ENCODE results near the gene SLC2A10. TPM values are rescaled to one million over a fixed set of nuclear protein-coding genes. Genes with fewer than 3 reads are reported as not detected.

Gene SLC2A10
- total and polyA plus RNA-seq, 10 of the 15 experiments (the other 5 are each of a cell fraction or from before 2014, with no cell fraction given): not detected

GRCh38 chr20:46661659-46662058 is 47.8 kb upstream of the SLC2A10 start (continued):
- TF ChIP-seq NKRF (conservative IDR thresholded peaks at IDR 0.05): no peak
- no peak for TF ChIP-seq BHLHE40 (IDR thresholded peaks at IDR 0.05; ENCODE audit: borderline replicate concordance in 1 of 2, low read depth in 2 of 2, low read length in 1 of 2)
- TF ChIP-seq ZZZ3 (IDR thresholded peaks at IDR 0.05; ENCODE audit: control insufficient read depth, insufficient read length, low read depth): no peak
- TF ChIP-seq ESRRA (IDR thresholded peaks at IDR 0.05; ENCODE audit: low read length): no peak

GRCh38 chr20:46663531-46663930 is 45.9 kb upstream of the SLC2A10 start:
- DNase-seq (ENCODE audit: low read depth, low spot score) (no peak), ATAC-seq (no peak), FAIRE-seq (no peak)
- Histone ChIP-seq H3K9ac (ENCODE audit: control insufficient read depth, insufficient read depth, low read length) (no peak overlapping the region), H3K36me3 (ENCODE audit: control insufficient read depth in 2 of 2, insufficient read depth in 2 of 2, low read length in 1 of 2) (no peaks in the 10 kb centered on the region), H3K27ac (ENCODE audit: control insufficient read depth, insufficient read depth) (no peak overlapping the region), H3K4me1 (ENCODE audit: control insufficient read depth, insufficient read depth, low read length) (no peaks in the 10 kb centered on the region), H3K79me2 (ENCODE audit: control insufficient read depth, insufficient read depth, low read length) (no peaks in the 10 kb centered on the region), H3K4me3 (no peak overlapping the region), H3K4me2 (ENCODE audit: control insufficient read depth, insufficient read depth) (no peak overlapping the region), H4K20me1 (ENCODE audit: control insufficient read depth, insufficient read depth) (no peaks in the 10 kb centered on the region), H2AFZ (ENCODE audit: control insufficient read depth, low read depth, low read length) (no peak overlapping the region), H3K27me3 (replicated peaks in 1 of 2; ENCODE audit: control insufficient read depth in 2 of 2, insufficient read depth in 2 of 2, low read length in 1 of 2) (no peaks in the 10 kb centered on the region; a peak in 1 of 4 replicates), H3K9me3 (replicated peaks; ENCODE audit: control insufficient read depth, insufficient read depth, low read length) (no peaks in the 10 kb centered on the region)
- in situ Hi-C loops (cut with MboI) (no loop called here), intact Hi-C loops (cut with micrococcal nuclease; ENCODE audit: unreplicated experiment) (no loop called here)
- WGBS (ENCODE audit: insufficient coverage, insufficient replicate concordance, low lambda C conversion rate, missing lambda C conversion rate): 49% methylated on average over 3 of the region's 3 CpGs
- ChIA-PET RAD21 (ENCODE audit: unreplicated experiment) (no interaction called here), POLR2A (no interaction called here), SMC1A (ENCODE audit: uncharacterized antibody, unreplicated experiment) (no interaction called here), CTCF (no interaction called here)
- no peak for TF ChIP-seq MTA2 (IDR thresholded peaks at IDR 0.05; ENCODE audit: low read depth)
- TF ChIP-seq ATF3 (IDR thresholded peaks at IDR 0.05; ENCODE audit: borderline replicate concordance, extremely low read depth, low read depth, low read length): no peak
- no peak for TF ChIP-seq ZBTB11 (CRISPR knock-in tag; IDR thresholded peaks at IDR 0.05)
- BruUV-seq (replicated peaks): no TSS peak

All from GM12878 (cell line).